SK-N-SH treated with all-trans-retinoic acid at 6 μM for 48 hours (cell line): Measurements from ENCODE around the gene C1R.

Experiments used
- ATAC-seq: fragments of 200-7000 bp; cut with Tn5 transposase; 3 replicates; pipeline ENCODE4 v1.9.1; 2020; ENCODE audit warnings: mild to moderate bottlenecking, moderate library complexity
- ARNTL ChIP-seq: fragments of 450-650 bp; formaldehyde crosslinking; IDR thresholded peaks from 2 replicates; pipeline ENCODE4 v1.5.0; 2020; ENCODE audit warnings: low read depth, mild to moderate bottlenecking, moderate library complexity, borderline replicate concordance
- BACH2 ChIP-seq: fragments of 250-450 bp; sonication (Bioruptor Pico); IDR thresholded peaks from 2 replicates; pipeline ENCODE4 v1.9.0; 2021; ENCODE audit warnings: mild to moderate bottlenecking, borderline replicate concordance
- CSDC2 ChIP-seq: fragments of 250-450 bp; sonication (Bioruptor Pico); IDR thresholded peaks from 2 replicates; pipeline ENCODE4 v1.5.0; 2020; ENCODE audit warnings: mild to moderate bottlenecking, moderate library complexity
- GLIS3 ChIP-seq: fragments of 250-450 bp; sonication (Bioruptor Pico); IDR thresholded peaks from 2 replicates; pipeline ENCODE4 v1.5.0; 2020; ENCODE audit warnings: mild to moderate bottlenecking, moderate library complexity
- ISL1 ChIP-seq: fragments of 250-450 bp; sonication (Bioruptor Pico); IDR thresholded peaks from 2 replicates; pipeline ENCODE4 v2.1.2; 2022; ENCODE audit warnings: mild to moderate bottlenecking, moderate library complexity
- OSR1 ChIP-seq: fragments of 250-450 bp; sonication (Bioruptor Pico); IDR thresholded peaks from 2 replicates; pipeline ENCODE4 v1.8.0; 2022; ENCODE audit warnings: moderate library complexity, mild to moderate bottlenecking, inconsistent platforms
- RARB ChIP-seq: fragments of 250-450 bp; sonication (Bioruptor Pico); IDR thresholded peaks from 2 replicates; pipeline ENCODE4 v1.8.0; 2021; ENCODE audit warnings: mild to moderate bottlenecking, moderate library complexity
- ZC3H10 ChIP-seq: fragments of 250-450 bp; sonication (Bioruptor Pico); IDR thresholded peaks from 2 replicates; pipeline ENCODE4 v1.5.1; 2021; ENCODE audit warnings: mild to moderate bottlenecking, moderate library complexity
- ZNF565 ChIP-seq: fragments of 450-650 bp; formaldehyde crosslinking; conservative IDR thresholded peaks from 2 replicates; pipeline ENCODE4 v1.5.0; 2020; ENCODE audit warnings: low read depth, mild to moderate bottlenecking, moderate library complexity
- ZNF70 ChIP-seq: fragments of 450-650 bp; formaldehyde crosslinking; IDR thresholded peaks from 2 replicates; pipeline ENCODE4 v1.5.0; 2020; ENCODE audit warnings: mild to moderate bottlenecking, moderate library complexity
- ZNF8 ChIP-seq: fragments of 450-650 bp; formaldehyde crosslinking; IDR thresholded peaks from 2 replicates; pipeline ENCODE4 v1.5.0; 2020; ENCODE audit warnings: mild to moderate bottlenecking, moderate library complexity
- TF ChIP-seq, protein P1 (sequence below): fragments of 250-450 bp; sonication (Bioruptor Pico); IDR thresholded peaks from 2 replicates; pipeline ENCODE4 v1.8.0; 2020; ENCODE audit warnings: mild to moderate bottlenecking, moderate library complexity, borderline replicate concordance
- TF ChIP-seq, protein P2 (sequence below): fragments of 250-450 bp; sonication (Bioruptor Pico); IDR thresholded peaks from 2 replicates; pipeline ENCODE4 v1.5.1; 2021; ENCODE audit warnings: mild to moderate bottlenecking, moderate library complexity
- TF ChIP-seq, protein P3 (sequence below): fragments of 250-450 bp; sonication (Bioruptor Pico); IDR thresholded peaks from 2 replicates; pipeline ENCODE4 v1.5.0; 2020; ENCODE audit warnings: mild to moderate bottlenecking, moderate library complexity

Gene C1R

DNA sequence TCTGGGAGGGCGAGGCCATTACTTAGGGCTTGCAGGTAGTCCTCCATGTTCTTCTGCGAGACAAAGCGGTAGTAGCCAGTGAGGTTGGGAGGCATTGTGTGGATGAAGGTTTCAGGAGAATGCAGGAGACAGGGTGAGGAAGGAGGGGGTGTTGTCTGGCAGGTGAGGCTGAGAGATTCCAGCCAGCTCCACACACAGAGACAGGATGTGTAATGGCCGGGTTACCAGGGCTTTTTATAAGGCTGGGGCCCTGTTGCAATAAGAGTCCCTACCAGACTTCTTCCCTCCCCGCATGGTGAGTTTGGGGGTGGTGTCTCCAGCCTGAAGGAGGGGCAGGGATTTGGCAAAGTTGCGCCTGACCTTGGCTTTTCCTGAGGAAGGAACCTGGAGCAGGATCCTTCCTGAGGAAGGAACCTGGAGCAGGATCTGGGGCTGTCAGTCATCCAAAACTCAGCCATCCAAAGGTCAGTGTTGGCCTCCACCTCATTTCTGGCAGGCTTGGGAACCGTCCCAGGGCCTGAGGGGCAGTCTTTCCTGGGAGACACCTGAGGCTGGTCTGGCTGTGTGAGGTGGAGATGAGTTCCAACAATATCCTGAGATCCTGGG, 36.5 kb upstream of the C1R start, which contains the start of gene RBP5:
TSS of gene RBP5 (minus strand) at position 209 of the 606 bp plus-strand sequence. CDS start at position 95, 114 bp downstream.
- TF ChIP-seq, protein P1, sequence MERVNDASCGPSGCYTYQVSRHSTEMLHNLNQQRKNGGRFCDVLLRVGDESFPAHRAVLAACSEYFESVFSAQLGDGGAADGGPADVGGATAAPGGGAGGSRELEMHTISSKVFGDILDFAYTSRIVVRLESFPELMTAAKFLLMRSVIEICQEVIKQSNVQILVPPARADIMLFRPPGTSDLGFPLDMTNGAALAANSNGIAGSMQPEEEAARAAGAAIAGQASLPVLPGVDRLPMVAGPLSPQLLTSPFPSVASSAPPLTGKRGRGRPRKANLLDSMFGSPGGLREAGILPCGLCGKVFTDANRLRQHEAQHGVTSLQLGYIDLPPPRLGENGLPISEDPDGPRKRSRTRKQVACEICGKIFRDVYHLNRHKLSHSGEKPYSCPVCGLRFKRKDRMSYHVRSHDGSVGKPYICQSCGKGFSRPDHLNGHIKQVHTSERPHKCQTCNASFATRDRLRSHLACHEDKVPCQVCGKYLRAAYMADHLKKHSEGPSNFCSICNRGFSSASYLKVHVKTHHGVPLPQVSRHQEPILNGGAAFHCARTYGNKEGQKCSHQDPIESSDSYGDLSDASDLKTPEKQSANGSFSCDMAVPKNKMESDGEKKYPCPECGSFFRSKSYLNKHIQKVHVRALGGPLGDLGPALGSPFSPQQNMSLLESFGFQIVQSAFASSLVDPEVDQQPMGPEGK (CRISPR knock-in tag) = no peak
- no peak for TF ChIP-seq ZC3H10 (CRISPR knock-in tag)
- no peak for ATAC-seq

DNA sequence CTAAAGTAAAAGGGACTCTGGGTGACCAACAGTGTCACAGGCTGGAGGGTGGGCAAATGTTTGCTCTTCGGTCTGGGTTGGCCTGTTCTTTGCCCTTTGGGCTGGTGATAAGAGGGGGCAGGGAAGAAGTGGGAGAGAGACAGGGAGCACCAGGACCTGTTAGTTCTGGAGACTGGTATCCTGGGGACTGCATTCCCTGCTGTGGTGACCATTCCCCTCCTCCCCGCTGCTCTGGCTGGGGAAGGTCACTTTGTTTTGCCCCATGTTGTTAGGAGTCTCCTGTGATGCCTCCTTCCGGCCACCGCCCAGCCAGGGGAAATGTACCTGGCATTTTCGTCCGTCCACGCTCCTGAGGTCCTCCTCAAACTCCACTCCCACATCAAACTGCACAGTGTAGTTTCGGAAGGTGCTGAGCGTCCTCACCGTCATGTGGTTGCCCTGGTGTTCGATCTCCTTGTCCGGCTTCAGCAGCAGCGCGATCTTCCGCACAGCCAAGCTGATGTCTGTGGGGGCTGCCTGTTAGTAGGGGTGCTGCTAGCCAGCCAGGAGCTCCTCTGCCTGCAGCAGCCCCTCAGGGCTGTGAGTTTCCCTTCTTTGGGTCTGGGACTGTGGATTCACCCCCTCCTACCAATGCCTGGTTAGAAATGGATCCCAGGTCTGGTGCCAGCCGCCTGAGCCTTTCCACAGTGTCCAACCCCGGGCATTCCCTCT, 35.8 kb upstream of the C1R start:
- ATAC-seq = no peak
- TF ChIP-seq ARNTL (CRISPR knock-in tag) (no peak), BACH2 (CRISPR knock-in tag) (no peak), ZNF565 (CRISPR knock-in tag) (no peak), ZNF70 (CRISPR knock-in tag) (no peak)
- TF ChIP-seq, protein P1 (CRISPR knock-in tag) = no peak

DNA sequence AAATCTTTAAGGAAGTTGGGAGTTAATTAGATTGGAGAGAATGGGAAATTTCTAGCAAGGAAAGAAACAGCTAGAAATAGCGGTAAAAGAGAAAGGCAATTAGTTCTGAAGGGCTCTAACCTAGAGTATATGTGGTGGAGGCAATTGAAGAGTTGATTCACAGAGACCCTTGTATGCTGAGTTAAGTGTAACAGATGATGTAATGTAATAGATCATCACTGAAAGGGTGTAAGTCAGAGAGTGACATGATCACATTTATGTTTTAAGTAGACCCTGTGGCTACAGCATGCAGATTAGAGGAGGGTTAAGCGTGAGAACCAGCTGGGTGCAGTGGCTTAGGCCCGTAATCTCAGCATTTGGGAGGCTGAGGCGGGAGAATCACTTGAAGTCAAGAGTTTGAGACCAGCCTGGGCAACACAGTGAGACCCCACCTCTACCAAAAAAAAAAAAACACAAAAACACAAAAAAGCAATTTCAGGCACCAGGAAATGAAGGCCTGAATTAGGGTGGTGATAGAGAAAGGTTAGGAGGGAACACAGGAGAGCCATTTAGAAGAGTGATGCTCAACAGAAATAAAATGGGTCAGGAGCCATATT, 33.5 kb upstream of the C1R start:
- no peak for ATAC-seq
- no peak for TF ChIP-seq ZNF8 (CRISPR knock-in tag)
- TF ChIP-seq ZNF70 (CRISPR knock-in tag) = no peak
- TF ChIP-seq ISL1 (CRISPR knock-in tag) = no peak
- TF ChIP-seq GLIS3 (CRISPR knock-in tag) = no peak
- no peak for TF ChIP-seq RARB
- TF ChIP-seq OSR1 (CRISPR knock-in tag) = no peak
- TF ChIP-seq, protein P2, sequence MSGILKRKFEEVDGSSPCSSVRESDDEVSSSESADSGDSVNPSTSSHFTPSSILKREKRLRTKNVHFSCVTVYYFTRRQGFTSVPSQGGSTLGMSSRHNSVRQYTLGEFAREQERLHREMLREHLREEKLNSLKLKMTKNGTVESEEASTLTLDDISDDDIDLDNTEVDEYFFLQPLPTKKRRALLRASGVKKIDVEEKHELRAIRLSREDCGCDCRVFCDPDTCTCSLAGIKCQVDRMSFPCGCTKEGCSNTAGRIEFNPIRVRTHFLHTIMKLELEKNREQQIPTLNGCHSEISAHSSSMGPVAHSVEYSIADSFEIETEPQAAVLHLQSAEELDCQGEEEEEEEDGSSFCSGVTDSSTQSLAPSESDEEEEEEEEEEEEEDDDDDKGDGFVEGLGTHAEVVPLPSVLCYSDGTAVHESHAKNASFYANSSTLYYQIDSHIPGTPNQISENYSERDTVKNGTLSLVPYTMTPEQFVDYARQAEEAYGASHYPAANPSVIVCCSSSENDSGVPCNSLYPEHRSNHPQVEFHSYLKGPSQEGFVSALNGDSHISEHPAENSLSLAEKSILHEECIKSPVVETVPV = no peak

DNA sequence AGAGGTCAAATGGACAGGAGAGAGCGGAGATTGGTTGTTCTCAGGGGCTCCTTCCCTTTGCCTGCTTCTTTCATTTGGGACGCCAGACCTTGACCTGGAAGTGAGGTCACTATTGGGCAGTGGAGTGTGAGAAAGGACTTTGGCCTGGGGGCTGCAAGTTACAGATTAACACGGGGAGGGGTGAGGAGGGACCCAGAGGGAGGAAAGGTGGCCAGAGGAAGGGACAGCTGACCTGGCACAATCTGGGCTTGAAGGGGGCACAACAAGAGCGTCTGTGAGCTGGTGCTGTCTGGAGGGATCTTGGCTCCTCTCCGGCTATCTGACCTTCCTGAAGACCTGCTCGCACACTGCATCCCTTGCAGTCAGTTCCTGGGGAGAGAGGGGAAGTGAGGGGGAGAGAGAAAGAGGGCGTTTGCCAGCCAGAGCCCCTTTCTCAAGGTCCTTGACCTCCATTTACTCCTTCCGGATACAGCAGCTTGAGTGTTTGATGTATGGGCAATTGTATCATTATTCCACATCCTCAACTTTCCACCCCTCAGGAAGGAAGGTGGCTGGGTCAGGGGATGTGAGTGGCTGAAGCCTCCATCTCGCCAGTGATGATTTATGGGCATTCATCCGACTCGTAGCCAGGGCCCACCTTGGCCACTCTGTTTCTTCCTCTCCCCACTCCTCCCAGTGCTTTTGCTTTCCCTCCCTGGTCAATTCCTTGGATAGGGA, 31.7 kb upstream of the C1R start:
- TF ChIP-seq, protein P2 = no peak
- TF ChIP-seq CSDC2 (CRISPR knock-in tag) (no peak), ZNF8 (CRISPR knock-in tag) (no peak), GLIS3 (CRISPR knock-in tag) (no peak)
- TF ChIP-seq, protein P3, sequence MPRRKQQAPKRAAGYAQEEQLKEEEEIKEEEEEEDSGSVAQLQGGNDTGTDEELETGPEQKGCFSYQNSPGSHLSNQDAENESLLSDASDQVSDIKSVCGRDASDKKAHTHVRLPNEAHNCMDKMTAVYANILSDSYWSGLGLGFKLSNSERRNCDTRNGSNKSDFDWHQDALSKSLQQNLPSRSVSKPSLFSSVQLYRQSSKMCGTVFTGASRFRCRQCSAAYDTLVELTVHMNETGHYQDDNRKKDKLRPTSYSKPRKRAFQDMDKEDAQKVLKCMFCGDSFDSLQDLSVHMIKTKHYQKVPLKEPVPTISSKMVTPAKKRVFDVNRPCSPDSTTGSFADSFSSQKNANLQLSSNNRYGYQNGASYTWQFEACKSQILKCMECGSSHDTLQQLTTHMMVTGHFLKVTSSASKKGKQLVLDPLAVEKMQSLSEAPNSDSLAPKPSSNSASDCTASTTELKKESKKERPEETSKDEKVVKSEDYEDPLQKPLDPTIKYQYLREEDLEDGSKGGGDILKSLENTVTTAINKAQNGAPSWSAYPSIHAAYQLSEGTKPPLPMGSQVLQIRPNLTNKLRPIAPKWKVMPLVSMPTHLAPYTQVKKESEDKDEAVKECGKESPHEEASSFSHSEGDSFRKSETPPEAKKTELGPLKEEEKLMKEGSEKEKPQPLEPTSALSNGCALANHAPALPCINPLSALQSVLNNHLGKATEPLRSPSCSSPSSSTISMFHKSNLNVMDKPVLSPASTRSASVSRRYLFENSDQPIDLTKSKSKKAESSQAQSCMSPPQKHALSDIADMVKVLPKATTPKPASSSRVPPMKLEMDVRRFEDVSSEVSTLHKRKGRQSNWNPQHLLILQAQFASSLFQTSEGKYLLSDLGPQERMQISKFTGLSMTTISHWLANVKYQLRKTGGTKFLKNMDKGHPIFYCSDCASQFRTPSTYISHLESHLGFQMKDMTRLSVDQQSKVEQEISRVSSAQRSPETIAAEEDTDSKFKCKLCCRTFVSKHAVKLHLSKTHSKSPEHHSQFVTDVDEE (CRISPR knock-in tag) = no peak
- TF ChIP-seq, protein P1 (CRISPR knock-in tag) = no peak
- ATAC-seq = no peak
